SK-N-MC (cell line): ENCODE measurements around the gene CDAN1.
"Not testable (repeated sequence)": the region's sequence is repeated elsewhere in the genome, so short reads cannot be mapped to it uniquely, and the experiment has no call there.

Experiments
- DNase-seq: peaks from one replicate; pipeline ENCODE4 v3.0.0-alpha.2; 2011; ENCODE audit warnings: low read depth, low spot score
- H3K27ac ChIP-seq: fragments of 200-600 bp; sonication (generic); 2 replicates; pipeline ENCODE4 v1.5.1; 2016; ENCODE audit warnings: mixed run types
- H3K36me3 ChIP-seq: fragments of 200-600 bp; sonication (generic); 2 replicates; pipeline ENCODE4 v1.6.1; 2017; ENCODE audit warnings: antibody characterized with exemption, low read length, mixed read lengths; ENCODE audit not compliant: insufficient read depth
- H3K4me3 ChIP-seq: fragments of 200-600 bp; sonication (generic); 2 replicates; pipeline ENCODE4 v1.5.1; 2016
- H3K9ac ChIP-seq: fragments of 200-600 bp; sonication (generic); 2 replicates; pipeline ENCODE4 v1.8.0; 2017; ENCODE audit warnings: mixed run types, mixed read lengths; ENCODE audit not compliant: insufficient read length
- H3K9me3 ChIP-seq: fragments of 200-600 bp; sonication (generic); 2 replicates; pipeline ENCODE4 v1.6.1; 2017; ENCODE audit warnings: low read depth, mild to moderate bottlenecking, antibody characterized with exemption, low read length, moderate library complexity, mixed read lengths
- EZH2 ChIP-seq: fragments of 200-600 bp; sonication (generic); IDR thresholded peaks from one replicate; pipeline ENCODE4 v1.6.1; 2017; ENCODE audit warnings: antibody characterized with exemption
- FOXP2 ChIP-seq: optimal IDR thresholded peaks from 2 replicates; pipeline ENCODE3; 2011; ENCODE audit warnings: mild to moderate bottlenecking, moderate library complexity; ENCODE audit not compliant: insufficient read depth; ENCODE audit errors: extremely low read length, control extremely low read depth
- POLR2AphosphoS5 ChIP-seq: IDR thresholded peaks from 2 replicates; pipeline ENCODE4 v1.6.1; 2012; ENCODE audit warnings: mild to moderate bottlenecking, low read depth, low read length, borderline replicate concordance

Gene CDAN1

GRCh38 chr15:42736793-42737528 is at the start of gene CDAN1:
CDAN1 (minus strand) TSS chr15:42737128; CDS start chr15:42737102, 26 bp downstream.
- peaks cover 33% of the 10 kb centered on the region for H3K36me3 ChIP-seq
- no peak for TF ChIP-seq FOXP2
- peak; percentile 77 for TF ChIP-seq POLR2AphosphoS5
- peak within 1 kb of the TSS; percentile 95 for H3K4me3 ChIP-seq
- DNase-seq, result no peak
- peak within 1 kb of the TSS; percentile 80 for H3K27ac ChIP-seq
- peak within 1 kb of the TSS; percentile 88 for H3K9ac ChIP-seq
- H3K9me3 ChIP-seq, result no peaks in the 10 kb centered on the region

- no peak for DNase-seq
- H3K36me3 ChIP-seq, result no peaks in the 10 kb centered on the region
- H3K9me3 ChIP-seq, result no peaks in the 10 kb centered on the region
- H3K27ac ChIP-seq, result no peak overlapping the region
- no peak overlapping the region for H3K4me3 ChIP-seq
- H3K9ac ChIP-seq, result no peak overlapping the region
- TF ChIP-seq EZH2 (no peak), FOXP2 (no peak), POLR2AphosphoS5 (no peak)
These were observed 48.6 kb upstream of the CDAN1 start for GRCh38 chr15:42785569-42785968.

GRCh38 chr15:42784705-42785104 is 47.8 kb upstream of the CDAN1 start:
- Histone ChIP-seq H3K4me3 (no peak overlapping the region), H3K9me3 (no peaks in the 10 kb centered on the region), H3K9ac (no peak overlapping the region), H3K27ac (no peak overlapping the region), H3K36me3 (no peaks in the 10 kb centered on the region)
- no peak for DNase-seq
- TF ChIP-seq FOXP2 (no peak), POLR2AphosphoS5 (no peak), EZH2 (no peak)

GRCh38 chr15:42782716-42783115 is 45.8 kb upstream of the CDAN1 start:
- no peak overlapping the region for H3K27ac ChIP-seq
- no peak overlapping the region for H3K4me3 ChIP-seq
- H3K9me3 ChIP-seq, result no peaks in the 10 kb centered on the region
- no peak overlapping the region for H3K9ac ChIP-seq
- H3K36me3 ChIP-seq, result no peaks in the 10 kb centered on the region
- TF ChIP-seq EZH2 (no peak), POLR2AphosphoS5 (no peak), FOXP2 (no peak)
- DNase-seq, result no peak

- no peak for DNase-seq
These were observed 38.5 kb upstream of the CDAN1 start for GRCh38 chr15:42775416-42775815.

GRCh38 chr15:42772901-42773300 is 36.0 kb upstream of the CDAN1 start:
- no peak overlapping the region for H3K27ac ChIP-seq
- H3K9me3 ChIP-seq, result no peaks in the 10 kb centered on the region
- H3K4me3 ChIP-seq, result no peak overlapping the region
- TF ChIP-seq FOXP2 (no peak), POLR2AphosphoS5 (no peak), EZH2 (no peak)
- H3K36me3 ChIP-seq, result no peaks in the 10 kb centered on the region
- no peak for DNase-seq
- H3K9ac ChIP-seq, result no peak overlapping the region

More at GRCh38 chr15:42775416-42775815, 38.5 kb upstream of the CDAN1 start:
- H3K27ac ChIP-seq, result no peak overlapping the region
- H3K4me3 ChIP-seq, result no peak overlapping the region
- H3K9me3 ChIP-seq, result no peaks in the 10 kb centered on the region
- H3K36me3 ChIP-seq, result no peaks in the 10 kb centered on the region
- no peak overlapping the region for H3K9ac ChIP-seq
- TF ChIP-seq POLR2AphosphoS5 (no peak), EZH2 (no peak), FOXP2 (no peak)

- TF ChIP-seq POLR2AphosphoS5 (no peak), FOXP2 (no peak), EZH2 (no peak)
- no peak overlapping the region for H3K27ac ChIP-seq
- H3K4me3 ChIP-seq, result no peak overlapping the region
- no peaks in the 10 kb centered on the region for H3K9me3 ChIP-seq
- no peak overlapping the region for H3K9ac ChIP-seq
- no peaks in the 10 kb centered on the region for H3K36me3 ChIP-seq
- no peak for DNase-seq
These were observed 35.2 kb upstream of the CDAN1 start for GRCh38 chr15:42772144-42772543.

GRCh38 chr15:42766109-42766508 is 29.2 kb upstream of the CDAN1 start:
- not testable (repeated sequence) for H3K9ac ChIP-seq, H3K27ac ChIP-seq, H3K4me3 ChIP-seq, DNase-seq, H3K36me3 ChIP-seq, H3K9me3 ChIP-seq

- H3K27ac ChIP-seq, H3K36me3 ChIP-seq, H3K9me3 ChIP-seq, DNase-seq, H3K9ac ChIP-seq, H3K4me3 ChIP-seq: not testable (repeated sequence)
These were observed 27.3 kb upstream of the CDAN1 start for GRCh38 chr15:42764154-42764731.

GRCh38 chr15:42761813-42762212 is 24.9 kb upstream of the CDAN1 start:
- DNase-seq, H3K9ac ChIP-seq, H3K4me3 ChIP-seq, H3K9me3 ChIP-seq, H3K36me3 ChIP-seq, H3K27ac ChIP-seq: not testable (repeated sequence)
